SH-SY5Y (cell line): Measurements from ENCODE around the gene HES7.

Experiments used
- GATA2 ChIP-seq: IDR thresholded peaks from 2 replicates; pipeline ENCODE4 v1.6.1; 2011; ENCODE audit warnings: mild to moderate bottlenecking, low read depth, low read length
- GATA3 ChIP-seq: IDR thresholded peaks from 2 replicates; pipeline ENCODE4 v1.6.1; 2011; ENCODE audit warnings: low read depth, mild to moderate bottlenecking, low read length, moderate library complexity

The HES7 gene

DNA sequence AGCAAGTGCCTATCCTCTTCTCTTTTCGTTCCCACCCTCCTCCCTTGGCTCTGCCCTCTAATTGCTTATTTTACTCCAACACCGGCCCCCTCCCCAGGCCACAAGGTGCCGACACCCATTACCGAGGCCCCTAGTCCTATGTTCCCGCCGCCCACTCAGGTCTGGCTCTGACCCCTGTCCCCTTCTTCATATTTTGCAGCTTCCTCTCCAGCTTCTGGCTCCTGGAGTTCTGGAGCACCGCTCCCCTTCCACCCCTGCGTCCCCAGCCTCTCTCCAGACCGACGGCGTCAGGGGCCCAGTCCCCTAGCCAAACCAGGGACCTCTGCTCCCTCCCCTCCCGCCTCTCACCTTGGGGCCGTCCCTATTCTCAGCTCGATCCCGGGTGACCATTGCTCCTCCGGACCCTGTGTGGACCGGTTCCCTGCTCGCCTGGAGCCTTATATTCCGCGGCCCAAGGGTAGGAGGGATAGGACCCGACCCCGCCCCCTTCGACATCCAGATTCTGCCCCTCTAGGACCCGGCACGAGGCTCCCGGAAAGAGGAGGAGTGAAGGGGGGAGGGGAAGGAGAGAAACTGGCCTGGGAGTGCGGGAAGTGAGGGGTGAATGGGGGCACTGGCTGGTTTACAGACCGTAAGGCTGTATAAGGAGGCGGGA lies at the start of gene HES7:
Gene HES7, minus strand, starts transcription at position 412 of the 655 bp plus-strand sequence. Its CDS starts 22 bp downstream, at position 390.
- TF ChIP-seq GATA3 (no peak), GATA2 (no peak)

DNA sequence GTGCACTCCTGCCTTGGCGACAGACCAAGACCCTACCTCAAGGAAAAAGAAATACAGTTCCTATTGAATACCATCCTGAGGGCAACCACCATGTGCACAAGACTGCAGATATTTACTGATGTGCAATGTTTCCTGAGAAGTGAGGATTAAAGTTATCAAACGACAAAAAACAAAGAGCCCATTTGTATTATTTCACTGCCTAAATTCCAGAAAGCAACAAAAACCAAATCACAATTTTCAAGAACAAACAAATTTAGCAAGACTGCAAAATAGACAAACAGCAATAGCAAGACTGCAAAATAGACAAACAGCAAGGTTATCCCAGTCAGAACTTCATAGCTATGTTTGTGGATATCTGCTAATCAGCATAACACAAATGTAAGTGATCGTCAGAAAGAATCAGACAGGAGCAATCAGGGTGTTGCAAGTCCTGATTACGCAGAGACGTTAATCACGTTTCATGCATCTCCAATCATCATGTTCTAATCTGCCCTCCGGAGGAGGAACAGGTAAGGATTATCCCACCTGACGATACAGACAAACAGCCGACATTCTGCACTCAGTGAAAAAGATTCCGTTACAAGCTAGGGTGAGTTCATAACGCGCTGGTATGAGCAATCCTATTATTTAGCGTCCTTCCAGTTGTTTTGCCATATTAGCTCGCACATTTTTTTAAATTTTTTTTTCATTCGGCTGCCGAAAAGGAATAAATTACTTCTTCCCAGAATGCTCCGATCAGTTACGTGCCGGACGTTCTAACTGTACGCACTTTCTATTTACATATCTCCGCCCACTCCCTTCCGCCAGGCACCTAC lies 49.4 kb upstream of the HES7 start:
- TF ChIP-seq GATA3: peak; percentile 71; the same call in 1 of the 2 replicates
- TF ChIP-seq GATA2: peak; percentile 81

DNA sequence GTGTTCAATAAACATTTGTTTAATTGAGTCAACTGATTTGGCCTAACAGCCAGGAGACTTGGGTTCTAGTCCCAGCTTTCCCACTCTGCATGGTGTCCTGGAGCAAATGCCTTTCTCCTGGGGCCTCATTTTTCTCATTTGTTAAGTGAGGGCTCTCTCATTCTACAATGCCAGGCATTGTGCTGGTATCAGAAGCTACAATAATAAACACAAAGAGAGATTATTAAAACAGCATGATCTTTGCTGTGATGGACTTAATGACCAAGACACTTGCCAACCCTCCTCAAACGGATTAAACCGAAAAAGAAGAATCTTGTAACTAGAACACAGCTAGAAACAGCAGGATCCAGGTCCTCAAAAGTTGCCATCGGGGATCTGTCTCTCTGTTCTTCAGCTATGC lies 43.6 kb upstream of the HES7 start:
- TF ChIP-seq GATA2: no peak
- no peak for TF ChIP-seq GATA3

DNA sequence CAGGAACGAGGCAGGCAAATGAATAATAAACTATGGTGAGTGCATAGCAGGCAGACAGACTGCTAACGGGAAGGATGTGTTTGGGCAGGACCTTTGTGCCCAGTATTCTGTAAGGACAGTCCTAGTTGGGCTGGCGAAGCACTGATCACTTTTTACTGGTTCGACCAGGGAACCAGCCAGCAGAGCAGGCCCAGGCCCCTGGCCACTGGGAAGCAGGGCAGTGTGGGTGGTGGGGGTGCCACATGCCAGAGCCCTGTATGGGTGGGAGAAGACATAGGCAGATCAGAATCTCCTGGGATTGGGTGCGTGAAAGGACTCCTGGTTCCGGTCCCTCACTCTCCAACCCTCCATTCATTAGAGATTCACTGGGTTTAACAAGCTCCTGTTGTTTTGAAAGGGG lies 42.8 kb upstream of the HES7 start:
- TF ChIP-seq GATA2 (no peak), GATA3 (no peak)

DNA sequence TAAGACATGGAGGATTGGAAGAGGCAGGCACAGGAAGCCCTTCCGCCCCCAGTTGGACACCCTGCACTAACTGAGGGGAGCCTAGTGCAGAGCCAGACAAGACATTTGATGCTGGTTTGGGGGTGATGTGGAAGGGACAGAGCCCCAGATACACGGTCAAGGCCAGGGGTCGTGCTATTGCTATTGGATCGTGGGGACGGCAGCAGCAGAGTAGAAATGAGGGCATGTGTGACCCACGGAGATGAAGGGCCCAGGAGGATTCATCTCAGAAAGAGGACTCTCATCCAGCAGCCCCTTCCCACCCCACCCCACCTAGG lies 40.9 kb upstream of the HES7 start:
- TF ChIP-seq GATA2 (no peak), GATA3 (no peak)

DNA sequence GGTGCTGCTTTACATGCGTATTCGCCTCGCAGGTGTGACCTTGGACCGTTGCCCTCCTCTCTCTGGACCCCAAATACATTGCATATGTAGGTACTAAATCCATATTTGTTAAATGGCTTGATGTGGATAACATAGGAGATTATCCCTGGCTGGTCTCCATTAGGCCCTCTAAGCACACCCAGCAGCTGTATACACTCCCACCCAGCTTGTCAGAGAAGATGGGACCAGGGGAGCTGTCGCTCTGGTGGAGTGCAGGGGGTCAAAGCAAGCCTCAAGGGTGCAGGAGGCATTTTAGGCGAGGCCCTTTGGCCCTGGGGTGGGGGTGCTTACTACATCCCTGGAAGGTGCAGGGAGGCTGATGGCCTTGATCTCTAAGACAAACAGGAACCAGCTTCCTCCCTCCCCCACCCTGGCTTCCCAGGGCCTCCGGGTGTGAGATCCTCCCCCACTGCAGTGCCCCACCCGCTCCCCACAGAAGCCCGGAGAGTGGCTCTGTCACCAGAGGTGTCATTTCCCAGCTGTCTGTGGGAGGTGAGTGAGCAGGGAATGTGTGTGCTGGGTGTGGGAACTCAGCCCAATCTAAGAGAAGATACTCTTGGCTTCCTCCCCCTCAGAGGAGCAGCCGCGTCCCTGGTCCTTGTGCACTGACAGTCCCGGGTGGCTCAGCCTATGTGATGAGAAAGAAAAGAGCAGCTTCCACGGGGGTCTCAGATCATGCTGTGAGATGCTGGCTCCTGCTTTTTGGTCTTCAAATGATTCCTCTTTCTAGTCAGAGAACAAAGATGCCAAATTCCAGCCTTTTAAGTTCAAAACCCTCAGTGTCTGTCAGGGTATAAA lies 40.3 kb upstream of the HES7 start:
- TF ChIP-seq GATA3: no peak
- no peak for TF ChIP-seq GATA2

DNA sequence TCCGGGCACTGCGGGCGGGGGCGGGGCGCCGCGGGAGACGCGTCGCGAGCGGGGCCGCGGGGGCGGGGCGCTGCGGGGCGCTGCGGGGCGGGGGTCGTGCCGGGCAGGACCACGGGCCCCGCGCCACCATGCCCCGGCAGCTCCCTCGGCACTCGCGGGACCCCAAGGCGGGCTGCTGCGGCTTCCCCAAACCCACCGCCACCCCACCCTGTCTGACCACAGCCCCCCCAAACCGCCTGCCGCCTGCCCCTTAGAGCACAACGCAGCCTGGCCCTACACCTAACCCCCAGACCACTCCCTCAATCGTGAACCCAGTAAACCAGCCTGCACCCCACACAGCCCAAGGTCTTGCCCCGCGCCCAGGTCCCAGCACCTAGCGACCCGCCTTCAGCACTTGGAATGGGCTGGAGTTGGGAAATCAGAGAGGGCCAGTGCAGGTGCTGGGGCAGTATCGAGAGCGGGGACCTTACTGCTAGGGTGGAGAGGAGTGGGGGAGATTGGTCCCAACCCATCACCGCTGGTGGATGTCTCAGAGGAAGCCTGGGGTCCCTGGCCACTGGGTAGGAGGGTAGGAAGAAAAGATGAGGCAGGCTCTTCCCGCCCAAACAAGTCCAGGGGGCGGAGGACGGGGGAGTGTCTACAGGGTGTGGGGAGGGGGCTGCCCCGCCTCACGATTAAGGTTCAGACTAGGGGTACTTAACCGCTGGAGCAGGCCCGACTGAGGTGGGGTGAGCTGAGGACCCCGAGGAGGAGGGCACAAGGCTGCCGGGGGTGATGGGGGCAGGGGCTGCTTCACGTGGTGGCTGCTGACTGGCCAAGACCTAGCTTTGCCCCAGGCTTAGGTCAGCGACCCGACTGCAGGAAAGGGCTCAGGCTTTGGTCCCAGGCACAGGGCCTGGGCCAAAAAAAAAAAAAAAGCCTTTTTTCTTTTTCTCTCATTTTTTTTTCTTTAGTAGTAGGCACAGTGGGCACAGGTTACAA lies 39.4 kb upstream of the HES7 start:
- TF ChIP-seq GATA3: no peak
- TF ChIP-seq GATA2: no peak

DNA sequence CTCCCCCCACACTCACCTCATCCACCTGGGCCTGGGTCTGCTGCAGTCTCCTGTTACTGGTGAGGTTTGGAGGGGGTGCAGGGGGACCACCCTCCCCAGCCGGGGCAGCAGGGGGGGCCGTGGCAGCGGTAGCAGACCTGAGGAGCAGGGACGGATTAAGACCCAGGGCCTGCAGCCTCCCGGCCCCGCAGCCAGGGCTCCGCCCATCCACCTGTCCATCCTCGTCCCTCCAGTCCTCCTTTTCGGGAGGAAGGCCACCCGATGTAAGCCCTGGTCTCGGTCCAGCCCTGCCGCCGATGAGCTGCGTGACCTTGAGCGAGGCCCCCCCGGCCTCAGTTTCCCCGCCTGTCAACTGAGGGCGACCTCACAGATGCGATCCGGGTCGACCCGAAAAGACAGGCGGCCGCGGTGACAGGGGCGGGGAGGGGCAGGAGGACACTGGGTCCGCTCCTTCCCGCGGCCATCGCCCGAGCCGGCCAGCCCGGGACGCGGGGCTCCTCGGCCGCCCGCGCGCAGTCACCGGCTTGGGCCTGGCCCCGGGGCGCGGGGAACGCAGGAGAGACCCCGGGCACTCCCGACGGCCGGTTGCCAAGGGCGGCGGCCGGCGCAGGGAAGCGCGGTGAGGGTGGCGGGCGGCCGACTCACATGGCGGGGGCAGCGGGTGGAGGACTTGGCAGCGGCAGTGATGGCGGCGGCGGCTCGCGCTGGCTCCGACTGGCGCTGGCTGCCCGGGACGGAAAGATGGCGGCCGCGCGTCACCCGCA lies 38.5 kb upstream of the HES7 start, which contains the start of gene VAMP2:
Gene VAMP2, minus strand, starts transcription at position 716 of the 764 bp plus-strand sequence. Its CDS starts 69 bp downstream, at position 647.
- TF ChIP-seq GATA3 (no peak), GATA2 (no peak)

DNA sequence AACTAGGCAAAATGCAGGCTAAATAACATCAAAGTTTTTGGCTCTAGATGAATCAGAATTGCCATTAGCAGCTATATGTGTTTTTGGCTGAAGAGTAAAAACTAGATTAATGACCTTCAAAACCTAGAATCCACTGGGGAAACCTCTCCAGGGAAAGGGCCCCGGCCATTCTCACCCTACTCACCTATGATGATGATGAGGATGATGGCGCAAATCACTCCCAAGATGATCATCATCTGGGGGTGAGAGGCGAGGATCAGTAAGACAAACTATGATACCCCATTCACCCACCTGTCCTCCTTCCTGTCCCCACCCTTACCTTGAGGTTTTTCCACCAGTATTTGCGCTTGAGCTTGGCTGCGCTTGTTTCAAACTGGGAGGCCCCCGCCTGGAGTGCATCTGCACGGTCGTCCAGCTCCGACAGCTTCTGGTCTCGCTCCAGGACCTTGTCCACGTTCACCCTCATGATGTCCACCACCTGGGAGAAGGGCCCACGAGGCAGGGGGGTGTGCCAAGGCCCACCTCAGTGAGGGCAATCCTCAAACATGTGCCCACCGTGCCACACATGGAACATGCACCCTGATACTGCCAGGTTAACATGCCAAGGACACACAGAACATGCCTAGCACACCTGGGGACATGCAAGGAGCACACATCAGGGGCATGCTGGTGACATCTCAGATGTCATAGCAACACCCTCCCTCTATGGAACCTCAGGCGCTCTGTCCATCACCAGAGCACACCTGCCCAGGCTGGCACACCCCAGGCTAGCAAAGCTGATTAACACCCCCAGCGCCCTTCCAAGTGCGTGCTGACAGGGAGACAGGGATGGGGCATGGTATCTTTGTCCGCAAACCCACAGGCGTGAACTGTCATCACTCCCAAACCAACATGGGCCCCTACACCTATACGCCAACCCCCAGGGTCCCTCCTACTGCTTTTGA lies 37.7 kb upstream of the HES7 start:
- no peak for TF ChIP-seq GATA2
- TF ChIP-seq GATA3: no peak

DNA sequence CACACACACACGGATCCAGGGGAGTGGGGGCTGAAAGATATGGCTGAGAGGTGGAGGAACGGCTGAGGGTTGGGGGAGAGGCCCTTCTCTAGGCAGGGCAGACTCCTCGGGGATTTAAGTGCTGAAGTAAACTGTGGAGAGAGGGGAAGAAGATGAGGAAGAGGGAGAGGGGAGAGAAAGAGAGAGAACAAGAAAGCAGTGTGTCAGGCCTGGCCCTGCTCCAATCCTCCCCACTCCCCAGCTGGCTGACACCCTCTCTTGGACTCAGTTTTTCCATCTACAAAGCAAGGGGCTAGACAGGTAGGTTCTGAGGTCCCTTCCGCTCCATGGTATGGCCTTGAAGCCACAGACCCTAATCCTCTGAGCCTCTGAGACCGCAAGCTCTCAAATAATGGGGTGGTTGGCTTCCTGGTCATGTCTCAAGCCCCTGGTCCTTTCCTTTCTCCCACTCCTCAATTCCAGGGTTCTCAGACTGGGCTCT lies 36.9 kb upstream of the HES7 start:
- TF ChIP-seq GATA2: no peak
- TF ChIP-seq GATA3: no peak

DNA sequence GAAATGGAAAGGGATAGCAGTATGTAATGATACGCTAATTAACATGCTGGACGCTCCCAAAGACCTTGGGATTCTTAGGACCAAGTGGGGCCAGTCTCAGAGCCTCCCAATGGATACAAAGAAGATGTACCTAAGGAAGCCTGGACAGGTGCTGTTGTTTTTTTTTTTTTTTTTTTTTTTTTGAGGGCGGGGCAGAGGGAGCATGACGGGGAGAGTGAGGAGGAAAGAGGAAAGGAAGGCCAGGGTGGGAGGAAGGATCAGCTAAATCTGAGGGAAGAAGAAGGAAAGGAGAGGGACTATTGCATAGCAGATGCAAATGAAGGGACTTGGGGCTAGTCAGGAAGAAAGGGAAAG lies 36.3 kb upstream of the HES7 start:
- TF ChIP-seq GATA2 (no peak), GATA3 (no peak)
